A673 (cell line): ENCODE results near the gene FMO2. TPM values are rescaled to one million over a fixed set of nuclear protein-coding genes. Genes with fewer than 3 reads are reported as not detected.

Experiments used
- BruUV-seq: library from RNA; stranded (reverse); fragments of 400-500 nt; replicated peaks from 2 replicates; lab custom pipeline; 2021; lab: Mats Ljungman, UMichigan
- CTCF ChIA-PET: fragments of 300-600 bp; sonication (Branson Sonifier 250); formaldehyde crosslinking; loops from one replicate; lab custom pipeline; 2022; ENCODE audit warnings: antibody characterized with exemption; lab: Charles Lee
- POLR2A ChIA-PET: fragments of 300-600 bp; sonication (Branson Sonifier 250); formaldehyde crosslinking; loops from one replicate; lab custom pipeline; 2022; ENCODE audit warnings: antibody characterized with exemption; ENCODE audit not compliant: low non-redundant PET; lab: Charles Lee
- DNase-seq: peaks from one replicate; pipeline ENCODE4 v3.0.0-alpha.2; 2015; ENCODE audit warnings: low spot score
- H3K27ac ChIP-seq: fragments of 200-600 bp; sonication (generic); 2 replicates; pipeline ENCODE4 v1.5.1; 2016; ENCODE audit warnings: mixed run types, low read depth, mild to moderate bottlenecking, mixed read lengths, antibody characterized with exemption, low read length; ENCODE audit not compliant: poor library complexity, severe bottlenecking
- H3K27me3 ChIP-seq: fragments of 200-600 bp; sonication (generic); replicated peaks from 2 replicates; pipeline ENCODE4 v1.6.1; 2017; ENCODE audit warnings: mixed run types, low read depth, mild to moderate bottlenecking, mixed read lengths, antibody characterized with exemption, low read length; ENCODE audit not compliant: insufficient read depth, poor library complexity
- H3K36me3 ChIP-seq: fragments of 200-600 bp; sonication (generic); 2 replicates; pipeline ENCODE4 v1.6.1; 2016; ENCODE audit warnings: mixed run types, mild to moderate bottlenecking, mixed read lengths, antibody characterized with exemption, low read length; ENCODE audit not compliant: insufficient read depth, poor library complexity, severe bottlenecking
- H3K4me1 ChIP-seq: fragments of 200-600 bp; sonication (generic); 2 replicates; pipeline ENCODE4 v1.6.1; 2017; ENCODE audit warnings: mixed run types, mild to moderate bottlenecking, mixed read lengths, antibody characterized with exemption, low read length; ENCODE audit not compliant: insufficient read depth, poor library complexity, severe bottlenecking
- H3K4me3 ChIP-seq: fragments of 200-600 bp; sonication (generic); 2 replicates; pipeline ENCODE4 v1.5.1; 2016; ENCODE audit warnings: low read depth, mixed run types, mild to moderate bottlenecking, mixed read lengths, low read length; ENCODE audit not compliant: poor library complexity, severe bottlenecking
- H3K9me3 ChIP-seq: fragments of 200-600 bp; sonication (generic); 2 replicates; pipeline ENCODE4 v1.6.1; 2016; ENCODE audit warnings: mixed run types, low read depth, mild to moderate bottlenecking, mixed read lengths, antibody characterized with exemption, low read length; ENCODE audit not compliant: poor library complexity, severe bottlenecking
- EZH2 ChIP-seq: fragments of 200-600 bp; sonication (generic); IDR thresholded peaks from 2 replicates; pipeline ENCODE4 v1.6.1; 2017; ENCODE audit warnings: borderline replicate concordance, low read depth, mild to moderate bottlenecking, mixed read lengths, antibody characterized with exemption, low read length; ENCODE audit not compliant: poor library complexity, severe bottlenecking
- intact Hi-C: fragments of 100-400 bp; cut with micrococcal nuclease; formaldehyde crosslinking; loops from one replicate; pipeline ENCODE4 v1.10.0; 2022; ENCODE audit not compliant: unreplicated experiment
- total RNA-seq: library from RNA; stranded (reverse); gene quantifications from 2 replicates; pipeline ENCODE4 v1.2.3, GENCODE V29; 2021
- TF ChIP-seq, protein P1 (sequence below): fragments of 300-800, 200-600 bp; sonication (generic); conservative IDR thresholded peaks from 2 replicates; pipeline ENCODE4 v1.5.1; 2017; ENCODE audit warnings: low read depth, mild to moderate bottlenecking, antibody characterized with exemption, low read length, moderate library complexity, mixed read lengths

FMO2 gene
- total RNA-seq, 1 experiment from 2014 or later: not detected

DNA sequence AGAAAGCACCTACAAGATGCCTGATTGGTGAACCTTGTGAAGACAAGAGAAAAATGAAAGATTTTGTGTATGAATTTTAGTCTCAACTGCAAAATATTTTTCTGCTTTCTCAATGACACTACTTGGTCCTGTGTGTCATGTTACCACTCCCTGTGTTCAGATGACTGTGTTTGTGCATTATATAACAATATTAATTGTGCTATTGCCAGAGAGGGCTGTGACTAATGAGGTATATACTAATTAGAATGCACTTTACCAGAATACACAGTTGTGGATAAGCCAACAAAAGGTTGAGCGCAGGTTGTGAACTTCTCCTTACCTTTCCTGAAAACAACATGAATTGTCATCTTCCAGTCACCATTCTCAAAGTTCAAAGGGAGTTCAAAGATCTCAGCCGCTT lies 17.3 kb upstream of the FMO2 start:
- TF ChIP-seq EZH2: no peak
- TF ChIP-seq, protein P1, sequence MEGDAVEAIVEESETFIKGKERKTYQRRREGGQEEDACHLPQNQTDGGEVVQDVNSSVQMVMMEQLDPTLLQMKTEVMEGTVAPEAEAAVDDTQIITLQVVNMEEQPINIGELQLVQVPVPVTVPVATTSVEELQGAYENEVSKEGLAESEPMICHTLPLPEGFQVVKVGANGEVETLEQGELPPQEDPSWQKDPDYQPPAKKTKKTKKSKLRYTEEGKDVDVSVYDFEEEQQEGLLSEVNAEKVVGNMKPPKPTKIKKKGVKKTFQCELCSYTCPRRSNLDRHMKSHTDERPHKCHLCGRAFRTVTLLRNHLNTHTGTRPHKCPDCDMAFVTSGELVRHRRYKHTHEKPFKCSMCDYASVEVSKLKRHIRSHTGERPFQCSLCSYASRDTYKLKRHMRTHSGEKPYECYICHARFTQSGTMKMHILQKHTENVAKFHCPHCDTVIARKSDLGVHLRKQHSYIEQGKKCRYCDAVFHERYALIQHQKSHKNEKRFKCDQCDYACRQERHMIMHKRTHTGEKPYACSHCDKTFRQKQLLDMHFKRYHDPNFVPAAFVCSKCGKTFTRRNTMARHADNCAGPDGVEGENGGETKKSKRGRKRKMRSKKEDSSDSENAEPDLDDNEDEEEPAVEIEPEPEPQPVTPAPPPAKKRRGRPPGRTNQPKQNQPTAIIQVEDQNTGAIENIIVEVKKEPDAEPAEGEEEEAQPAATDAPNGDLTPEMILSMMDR: no peak
- H3K4me1 ChIP-seq: peaks cover 5% of the 10 kb centered on the region
- DNase-seq: no peak
- no peaks in the 10 kb centered on the region for H3K36me3 ChIP-seq
- intact Hi-C loops: no loop called here
- ChIA-PET POLR2A (no interaction called here), CTCF (no interaction called here)
- no peaks in the 10 kb centered on the region for H3K27me3 ChIP-seq
- H3K9me3 ChIP-seq: no peaks in the 10 kb centered on the region
- no peak overlapping the region for H3K4me3 ChIP-seq
- no TSS peak for BruUV-seq
- H3K27ac ChIP-seq: no peak overlapping the region

DNA sequence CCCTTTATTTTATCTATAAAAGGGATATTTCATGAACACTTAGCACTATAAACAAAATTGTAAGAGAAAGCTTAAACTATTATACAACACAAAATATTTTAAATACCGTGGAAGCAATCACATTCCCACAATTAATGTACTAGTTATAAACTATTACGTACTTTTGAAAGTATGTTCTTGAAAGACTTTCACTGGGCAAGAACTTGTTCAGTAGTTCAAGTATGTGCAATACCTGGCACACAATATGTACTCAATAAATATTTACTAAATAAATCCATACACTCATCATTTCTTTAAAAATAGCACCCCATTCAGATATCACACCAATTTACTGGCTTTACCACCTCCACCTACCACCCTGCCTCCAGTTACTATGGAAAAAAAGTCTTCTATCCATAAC lies 12.6 kb upstream of the FMO2 start:
- Histone ChIP-seq H3K27me3 (no peaks in the 10 kb centered on the region), H3K36me3 (no peaks in the 10 kb centered on the region), H3K9me3 (no peaks in the 10 kb centered on the region), H3K4me1 (peaks cover 19% of the 10 kb centered on the region), H3K4me3 (no peak overlapping the region), H3K27ac (no peak overlapping the region)
- no TSS peak for BruUV-seq
- CTCF ChIA-PET: no interaction called here
- intact Hi-C loops: no loop called here
- no peak for TF ChIP-seq EZH2
- TF ChIP-seq, protein P1: no peak
- POLR2A ChIA-PET: no interaction called here
- DNase-seq: no peak

DNA sequence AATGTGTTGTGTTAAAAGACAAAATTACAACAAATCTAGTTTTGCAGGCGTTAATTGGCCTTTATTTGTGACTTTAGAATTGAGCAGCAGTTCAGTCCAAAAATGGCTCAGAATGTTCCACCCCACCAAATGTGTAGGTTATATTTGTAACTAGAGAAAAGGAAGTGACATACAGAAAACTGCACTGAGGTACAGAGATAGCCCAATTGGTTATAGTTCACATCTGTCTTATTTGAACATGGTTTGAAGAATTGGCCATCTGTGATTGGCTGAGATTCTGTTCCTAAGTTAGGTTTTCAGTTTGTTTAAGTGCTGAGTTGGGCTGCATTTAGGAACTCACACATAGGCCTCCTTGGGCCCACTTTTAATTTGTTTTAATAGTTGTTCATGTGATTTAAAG lies 12.0 kb upstream of the FMO2 start:
- H3K36me3 ChIP-seq: no peaks in the 10 kb centered on the region
- POLR2A ChIA-PET: no interaction called here
- no peak for DNase-seq
- H3K27ac ChIP-seq: no peak overlapping the region
- no peaks in the 10 kb centered on the region for H3K9me3 ChIP-seq
- CTCF ChIA-PET: no interaction called here
- intact Hi-C loops: no loop called here
- H3K4me3 ChIP-seq: no peak overlapping the region
- peaks cover 19% of the 10 kb centered on the region for H3K4me1 ChIP-seq
- no TSS peak for BruUV-seq
- H3K27me3 ChIP-seq: no peaks in the 10 kb centered on the region
- TF ChIP-seq, protein P1: no peak
- no peak for TF ChIP-seq EZH2
